RCC 7860 (cell line): Measurements from ENCODE around the gene SCFD2.
"Not testable (repeated sequence)": the region's sequence is repeated elsewhere in the genome, so short reads cannot be mapped to it uniquely, and the experiment has no call there.

Experiments used
- DNase-seq: peaks from one replicate; pipeline ENCODE4 v3.0.0-alpha.2; 2015; ENCODE audit warnings: low spot score
- FAIRE-seq: peaks from 2 replicates; lab custom pipeline; 2012; peaks lifted over from hg19 to GRCh38; lab: Jason Lieb, UNC

The SCFD2 gene

GRCh38 chr4:53273726-53274125 lies 92.1 kb downstream of the SCFD2 start:
- no peak for DNase-seq

GRCh38 chr4:53267026-53267425 lies 98.8 kb downstream of the SCFD2 start:
- DNase-seq, result no peak
- FAIRE-seq, result no peak

More at GRCh38 chr4:53273726-53274125, 92.1 kb downstream of the SCFD2 start:
- no peak for FAIRE-seq

GRCh38 chr4:53255986-53256385 lies 109.9 kb downstream of the SCFD2 start:
- not testable (repeated sequence) for FAIRE-seq, DNase-seq

GRCh38 chr4:53240573-53240972 lies 125.3 kb downstream of the SCFD2 start:
- DNase-seq (no peak), FAIRE-seq (no peak)

- FAIRE-seq, DNase-seq: not testable (repeated sequence)
Measured at GRCh38 chr4:53238352-53238751, 127.5 kb downstream of the SCFD2 start.

GRCh38 chr4:53237811-53238210 lies 128.1 kb downstream of the SCFD2 start:
- DNase-seq, FAIRE-seq: not testable (repeated sequence)

- DNase-seq, result not testable (repeated sequence)
- FAIRE-seq, result peak; percentile 50
Measured at GRCh38 chr4:53236624-53237023, 129.2 kb downstream of the SCFD2 start.

- no peak for FAIRE-seq
Measured at GRCh38 chr4:53235547-53235946, 130.3 kb downstream of the SCFD2 start.

GRCh38 chr4:53234669-53235068 lies 131.2 kb downstream of the SCFD2 start:
- FAIRE-seq (no peak), DNase-seq (peak; percentile 3)

More at GRCh38 chr4:53235547-53235946, 130.3 kb downstream of the SCFD2 start:
- no peak for DNase-seq

- DNase-seq (peak; percentile 2), FAIRE-seq (no peak)
Measured at GRCh38 chr4:53234111-53234510, 131.8 kb downstream of the SCFD2 start.

GRCh38 chr4:53233114-53233795 lies 132.6 kb downstream of the SCFD2 start:
- peak; percentile 2 for DNase-seq

GRCh38 chr4:53232371-53232770 lies 133.5 kb downstream of the SCFD2 start:
- FAIRE-seq (no peak), DNase-seq (peak; percentile 2)

More at GRCh38 chr4:53233114-53233795, 132.6 kb downstream of the SCFD2 start:
- FAIRE-seq, result no peak

- no peak for DNase-seq
- FAIRE-seq, result no peak
Measured at GRCh38 chr4:53228036-53228435, 137.8 kb downstream of the SCFD2 start.

- FAIRE-seq (no peak), DNase-seq (peak; percentile 2)
Measured at GRCh38 chr4:53227451-53227850, 138.4 kb downstream of the SCFD2 start.

GRCh38 chr4:53221832-53222480 lies 143.9 kb downstream of the SCFD2 start:
- FAIRE-seq (no peak), DNase-seq (no peak)

GRCh38 chr4:53219148-53219547 lies 146.7 kb downstream of the SCFD2 start:
- FAIRE-seq, DNase-seq: not testable (repeated sequence)

- DNase-seq (no peak), FAIRE-seq (no peak)
Measured at GRCh38 chr4:53208753-53209152, 157.1 kb downstream of the SCFD2 start.

- DNase-seq, result no peak
- no peak for FAIRE-seq
Measured at GRCh38 chr4:53205970-53206369, 159.9 kb downstream of the SCFD2 start.

- DNase-seq (no peak), FAIRE-seq (no peak)
Measured at GRCh38 chr4:53199356-53199755, 166.5 kb downstream of the SCFD2 start.

GRCh38 chr4:53197772-53198142 lies 168.1 kb downstream of the SCFD2 start:
- DNase-seq (no peak), FAIRE-seq (no peak)

- FAIRE-seq (peak; percentile 86), DNase-seq (peak; percentile 44)
Measured at GRCh38 chr4:53196882-53197771, 168.7 kb downstream of the SCFD2 start.
